Measurements from ENCODE around the gene PRSS33.

PRSS33 gene

DNA sequence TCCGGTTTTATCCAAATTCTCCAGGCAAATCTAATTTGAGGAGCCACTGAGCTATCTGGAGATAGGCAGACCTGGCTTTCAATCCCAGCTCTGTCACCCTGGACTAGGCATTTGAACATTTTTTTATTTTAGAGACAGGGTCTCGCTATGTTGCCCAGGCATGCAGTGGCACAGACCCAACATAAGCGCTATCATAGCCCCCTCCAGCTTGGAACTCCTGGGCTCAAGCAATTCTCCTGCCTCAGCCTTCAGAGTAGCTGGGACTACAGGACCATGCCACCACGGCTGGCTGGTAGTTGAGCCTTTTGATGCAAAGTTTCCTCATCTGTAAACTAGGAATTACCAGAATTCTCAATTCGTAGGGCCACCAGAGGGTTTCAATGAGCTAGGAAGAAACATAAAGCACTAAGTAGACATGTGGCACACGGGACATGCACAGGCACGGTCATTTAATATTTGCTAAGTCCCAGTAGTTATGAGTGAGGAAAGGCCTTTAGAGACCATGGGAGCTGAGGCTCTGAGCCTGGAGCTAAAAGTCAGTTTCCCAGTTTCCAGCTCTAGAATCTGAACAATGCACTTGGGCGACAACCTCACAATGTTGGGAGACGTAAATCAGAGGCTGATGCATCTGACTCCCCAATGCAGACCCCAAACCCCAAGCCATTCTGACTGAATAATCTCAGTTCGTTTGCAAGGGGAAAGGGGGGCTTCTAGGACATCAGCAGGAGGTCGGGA is 11.4 kb downstream of the PRSS33 start:
- DNase-seq: no peak

DNA sequence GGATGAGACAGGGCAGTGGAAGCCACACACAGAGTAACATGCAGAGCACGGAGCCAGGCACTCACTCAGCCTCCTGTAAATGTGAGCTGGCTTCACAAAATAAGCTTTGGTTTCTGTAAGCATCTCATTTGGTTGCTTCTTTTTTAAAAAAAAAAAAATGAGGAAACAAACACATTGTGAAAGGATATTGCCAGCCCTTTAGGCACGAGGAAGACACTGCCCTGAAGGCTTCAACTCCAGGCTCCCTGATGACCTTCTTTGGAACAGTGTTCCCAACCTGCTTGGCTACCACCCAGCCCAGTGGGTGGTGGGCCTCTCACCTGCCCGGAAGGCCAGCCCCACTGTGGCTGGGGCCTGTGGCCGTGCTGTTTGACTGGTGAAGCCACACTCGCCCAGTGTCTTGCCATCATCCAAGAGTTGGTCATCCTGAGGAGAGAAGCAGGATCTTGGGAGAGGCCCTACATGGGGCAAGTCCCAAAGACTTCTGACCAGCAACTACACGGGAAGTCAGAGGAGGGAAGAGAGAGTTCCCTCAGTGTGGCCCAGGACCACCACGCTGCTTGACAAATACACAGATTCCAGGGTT is 12.1 kb downstream of the PRSS33 start:
- DNase-seq: peak; percentile 31 to 50

DNA sequence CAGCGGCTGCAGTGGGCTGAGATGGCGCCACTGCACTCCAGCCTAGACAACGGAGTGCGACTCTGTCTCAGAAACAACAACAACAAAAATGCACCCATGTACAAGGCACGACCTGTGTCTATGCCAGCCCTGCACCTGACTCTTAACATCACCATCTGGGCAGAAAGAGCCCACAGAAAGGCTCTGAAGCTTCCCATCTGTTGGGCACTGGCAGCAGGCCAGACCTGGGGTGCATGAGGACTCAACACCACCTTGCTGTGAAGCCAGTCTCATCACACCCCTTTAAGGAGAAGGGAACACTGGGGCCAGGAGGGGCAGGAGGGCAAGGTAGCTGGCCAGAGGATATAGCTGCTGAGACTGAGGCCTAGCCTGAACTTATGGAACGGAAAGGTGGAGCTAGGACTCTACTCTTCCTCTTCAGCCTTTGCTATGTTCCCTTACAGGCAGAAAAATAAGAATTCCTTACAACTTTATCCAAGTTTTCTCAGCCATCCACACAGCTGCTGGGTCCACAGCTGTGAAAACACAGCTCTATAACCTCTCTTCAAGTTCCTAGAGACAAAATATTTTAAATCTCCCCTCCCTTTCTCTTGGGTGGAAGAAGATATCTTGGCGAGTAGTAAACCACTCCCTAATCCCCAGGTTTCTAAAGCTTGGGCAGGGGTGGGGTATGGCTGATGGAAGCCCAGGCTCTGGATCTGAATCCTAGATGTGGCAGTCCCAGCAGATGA is 13.0 kb downstream of the PRSS33 start:
- DNase-seq: no peak

DNA sequence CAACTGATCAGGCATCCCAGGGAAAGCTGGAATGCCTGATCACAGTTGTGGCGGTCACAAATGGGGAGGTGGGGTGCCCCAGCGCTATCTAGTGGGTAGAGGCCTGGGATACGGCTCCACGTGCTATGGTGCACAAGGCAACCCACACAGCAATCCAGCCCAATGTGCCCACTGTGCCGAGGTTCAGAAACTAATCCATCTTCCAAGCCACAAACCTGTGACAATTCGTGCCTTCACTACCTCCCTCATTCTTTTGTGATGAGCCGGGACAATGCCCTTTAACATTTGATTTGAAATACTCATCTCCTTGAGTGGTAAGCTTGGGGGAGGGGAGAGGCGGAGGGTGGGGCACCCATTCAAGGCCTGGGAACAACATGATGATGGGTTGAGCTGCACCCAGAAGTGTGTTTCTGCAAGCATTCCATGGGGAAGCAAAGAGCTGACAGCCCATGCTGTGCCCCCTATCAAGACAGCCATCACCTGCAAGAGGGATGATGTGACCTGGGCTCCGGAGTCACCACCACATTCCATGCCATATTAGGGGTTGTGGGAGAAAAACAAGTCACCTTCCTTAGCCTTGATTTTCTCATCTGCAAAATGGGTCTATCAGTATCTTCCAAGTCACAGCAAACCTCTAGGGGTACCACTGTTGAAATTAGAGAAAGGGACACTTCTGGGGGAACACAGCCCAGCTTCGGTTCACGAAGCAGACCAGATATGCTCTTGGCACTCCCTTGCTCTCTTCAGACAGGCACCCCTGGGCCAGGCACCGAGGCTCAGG is 14.0 kb downstream of the PRSS33 start:
- no peak for DNase-seq

DNA sequence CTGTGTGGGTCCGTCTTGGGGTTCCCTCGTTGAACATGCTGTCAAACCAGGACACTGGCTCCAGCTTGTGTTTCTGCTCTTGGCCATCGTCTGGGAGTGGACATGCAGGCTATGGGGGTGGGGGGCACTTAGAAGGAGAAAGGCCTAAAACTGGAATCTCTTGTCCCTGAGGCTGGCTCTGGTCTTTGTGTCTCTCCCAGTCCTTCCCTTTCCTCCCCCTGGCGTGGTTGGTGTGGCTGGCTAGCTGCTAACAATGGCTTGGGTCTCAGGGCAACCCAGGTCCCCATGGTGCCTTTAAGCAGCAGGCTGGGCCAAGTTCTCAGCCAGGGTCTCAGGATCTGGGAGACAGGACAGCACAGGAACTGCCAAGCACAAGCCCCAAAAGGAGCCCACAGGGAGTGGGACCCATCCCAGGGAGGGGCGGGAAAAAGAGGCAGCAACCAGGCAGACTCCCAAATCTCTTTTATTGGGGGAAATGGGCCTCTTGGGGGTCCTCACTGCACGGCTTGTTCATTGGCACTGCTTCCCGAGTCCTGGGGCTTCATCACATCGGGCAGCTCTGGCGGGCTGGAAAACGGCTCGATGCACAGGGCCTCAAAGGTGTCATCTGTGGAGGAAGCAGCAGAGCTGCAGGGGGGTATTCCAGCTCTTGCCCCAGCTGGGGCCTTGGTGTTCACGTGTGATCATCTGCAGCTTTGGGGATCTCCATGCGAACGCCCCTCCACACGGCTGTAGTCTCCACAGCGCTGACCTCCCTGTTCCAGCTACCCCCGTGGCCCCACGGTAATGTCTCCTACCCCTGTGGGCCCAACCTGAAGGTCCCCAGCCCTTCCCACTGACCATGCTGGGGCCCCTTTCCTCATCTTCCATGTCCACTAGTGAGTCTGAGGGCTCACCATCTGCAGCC is 15.6 kb downstream of the PRSS33 start:
- no peak for DNase-seq

DNA sequence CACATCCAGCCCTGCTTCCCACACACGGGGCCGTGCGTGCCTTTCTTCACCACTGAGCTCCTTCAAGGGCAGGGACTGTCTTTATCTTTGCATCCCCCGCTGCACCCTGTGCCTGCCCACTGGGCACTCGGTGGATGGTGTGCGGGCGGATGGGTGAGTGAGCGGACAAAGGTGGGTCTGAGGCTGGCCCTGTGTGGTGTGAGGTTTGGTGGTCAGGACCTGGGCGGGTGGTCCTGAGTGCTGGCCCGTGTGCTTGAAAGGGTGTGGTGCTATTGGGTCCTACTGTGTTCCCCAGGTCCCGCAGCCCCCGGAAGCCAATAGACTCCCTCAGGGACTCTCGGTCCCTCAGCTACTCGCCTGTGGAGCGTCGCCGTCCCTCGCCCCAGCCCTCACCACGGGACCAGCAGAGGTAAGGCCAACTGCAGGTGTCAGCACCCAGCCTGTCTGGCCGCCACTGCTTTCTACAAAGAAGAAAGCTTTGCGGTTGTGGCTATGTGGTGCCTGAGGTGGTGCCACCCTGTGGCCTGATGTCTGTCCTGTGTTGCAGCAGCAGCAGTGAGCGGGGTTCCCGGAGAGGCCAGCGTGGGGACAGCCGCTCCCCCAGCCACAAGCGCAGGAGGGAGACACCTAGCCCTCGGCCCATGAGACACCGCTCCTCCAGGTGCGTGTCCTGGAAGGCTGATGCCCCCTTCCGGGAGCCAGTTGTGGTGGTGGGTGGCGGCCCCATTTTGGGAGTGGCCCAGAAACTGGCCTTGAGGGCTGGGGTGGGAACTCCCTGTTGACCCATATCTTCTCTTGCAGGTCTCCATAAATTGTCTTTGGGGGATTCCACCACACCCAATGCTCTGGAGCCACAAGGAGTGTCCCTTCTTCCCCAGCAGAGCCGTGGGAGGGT is 17.1 kb downstream of the PRSS33 start:
- DNase-seq: peak in 1 of 2 donors; percentile 60

DNA sequence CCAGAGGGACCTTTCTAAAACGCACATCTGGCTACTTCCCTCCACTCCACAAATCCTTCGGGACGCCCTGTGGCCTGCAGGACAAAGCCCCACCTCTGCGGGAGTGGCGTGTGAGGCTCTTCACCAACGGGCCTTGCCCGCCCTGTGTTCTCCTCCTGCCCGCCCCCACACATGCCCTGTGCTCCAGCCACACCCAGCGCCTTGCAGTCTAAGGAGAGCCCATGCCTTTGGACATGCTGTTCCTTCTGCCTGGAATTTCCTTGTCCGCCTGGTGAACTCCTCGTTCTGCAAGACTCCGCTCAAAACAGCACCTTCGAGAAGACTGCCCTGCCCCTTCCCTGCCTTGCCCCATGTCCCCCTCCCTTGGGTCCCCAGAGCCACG is 17.7 kb downstream of the PRSS33 start:
- DNase-seq: peak in 1 of 2 donors; percentile 37

DNA sequence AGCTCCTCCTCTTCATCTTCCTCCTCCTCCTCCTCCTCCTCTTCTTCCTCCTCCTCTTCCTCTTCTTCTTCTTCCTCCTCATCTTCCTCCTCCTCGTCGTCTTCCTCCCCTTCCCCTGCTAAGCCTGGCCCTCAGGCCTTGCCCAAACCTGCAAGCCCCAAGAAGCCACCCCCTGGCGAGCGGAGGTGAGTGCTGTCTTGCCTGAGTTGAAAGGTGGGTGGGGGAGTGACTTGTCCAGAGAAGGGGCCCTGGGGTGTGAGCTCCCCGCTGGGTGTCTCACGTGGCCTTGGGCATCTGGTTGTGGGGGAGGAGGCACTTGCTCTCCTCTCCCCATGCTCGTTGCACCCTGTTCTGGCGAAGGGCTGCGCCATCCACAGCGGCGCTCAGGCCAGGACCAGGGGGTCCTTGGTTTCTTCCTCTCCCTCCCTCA is 18.2 kb downstream of the PRSS33 start:
- no peak for DNase-seq

DNA sequence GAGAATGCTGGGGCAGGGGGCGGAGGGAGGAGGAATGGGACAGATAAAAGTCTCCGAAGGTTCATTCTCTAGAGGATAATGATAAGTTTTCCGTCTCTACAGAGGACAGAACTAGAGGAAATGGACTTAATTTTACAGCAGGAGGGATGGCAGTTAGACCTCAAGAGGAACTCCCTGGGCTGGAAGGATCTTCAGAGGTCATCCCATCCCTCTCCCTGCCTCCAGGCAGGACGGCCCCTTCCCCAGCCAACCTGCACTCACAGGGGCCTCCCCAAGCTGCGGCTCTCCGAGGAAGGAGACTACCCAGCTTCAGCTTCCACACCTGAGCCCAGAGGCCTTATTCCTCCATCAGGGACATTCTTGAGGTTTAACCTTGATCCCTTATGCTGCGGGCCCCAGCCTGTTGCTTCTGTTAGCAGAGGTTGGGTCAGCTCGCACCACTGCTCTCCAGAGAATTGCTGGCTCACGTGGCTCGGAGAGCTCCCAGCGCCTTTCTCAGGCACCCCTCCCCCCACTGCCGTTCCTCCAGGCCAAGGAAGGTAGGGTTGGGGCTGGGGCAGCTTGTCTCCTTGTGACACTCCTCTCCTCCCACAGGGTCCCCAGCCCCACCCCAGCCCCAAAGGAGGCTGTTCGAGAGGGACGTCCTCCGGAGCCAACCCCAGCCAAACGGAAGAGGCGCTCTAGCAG is 18.8 kb downstream of the PRSS33 start:
- DNase-seq: no peak

DNA sequence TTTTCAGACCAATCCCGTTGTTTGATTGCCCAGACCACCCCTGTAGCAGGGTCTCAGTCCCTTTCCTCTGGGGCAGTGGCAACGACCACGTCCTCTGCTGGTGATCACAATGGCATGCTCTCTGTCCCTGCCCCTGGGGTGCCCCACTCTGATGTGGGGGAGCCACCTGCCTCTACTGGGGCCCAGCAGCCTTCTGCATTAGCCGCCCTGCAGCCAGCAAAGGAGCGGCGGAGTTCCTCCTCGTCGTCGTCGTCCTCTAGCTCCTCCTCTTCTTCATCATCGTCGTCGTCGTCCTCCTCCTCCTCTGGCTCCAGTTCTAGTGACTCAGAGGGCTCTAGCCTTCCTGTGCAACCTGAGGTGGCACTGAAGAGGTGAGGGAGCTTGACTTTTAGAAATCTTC is 19.5 kb downstream of the PRSS33 start:
- no peak for DNase-seq

DNA sequence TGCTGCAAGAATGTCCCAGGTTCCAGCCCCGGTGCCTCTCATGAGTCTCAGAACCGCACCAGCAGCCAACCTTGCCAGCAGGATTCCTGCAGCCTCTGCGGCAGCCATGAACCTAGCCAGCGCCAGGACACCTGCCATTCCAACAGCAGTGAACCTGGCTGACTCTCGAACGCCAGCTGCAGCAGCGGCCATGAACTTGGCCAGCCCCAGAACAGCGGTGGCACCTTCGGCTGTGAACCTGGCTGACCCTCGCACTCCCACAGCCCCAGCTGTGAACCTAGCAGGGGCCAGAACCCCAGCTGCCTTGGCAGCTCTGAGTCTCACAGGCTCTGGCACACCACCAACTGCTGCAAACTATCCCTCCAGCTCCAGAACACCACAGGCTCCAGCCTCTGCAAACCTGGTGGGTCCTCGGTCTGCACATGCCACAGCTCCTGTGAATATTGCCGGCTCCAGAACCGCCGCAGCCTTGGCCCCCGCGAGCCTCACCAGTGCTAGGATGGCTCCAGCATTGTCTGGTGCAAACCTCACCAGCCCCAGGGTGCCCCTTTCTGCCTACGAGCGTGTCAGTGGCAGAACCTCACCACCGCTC is 20.1 kb downstream of the PRSS33 start:
- no peak for DNase-seq

DNA sequence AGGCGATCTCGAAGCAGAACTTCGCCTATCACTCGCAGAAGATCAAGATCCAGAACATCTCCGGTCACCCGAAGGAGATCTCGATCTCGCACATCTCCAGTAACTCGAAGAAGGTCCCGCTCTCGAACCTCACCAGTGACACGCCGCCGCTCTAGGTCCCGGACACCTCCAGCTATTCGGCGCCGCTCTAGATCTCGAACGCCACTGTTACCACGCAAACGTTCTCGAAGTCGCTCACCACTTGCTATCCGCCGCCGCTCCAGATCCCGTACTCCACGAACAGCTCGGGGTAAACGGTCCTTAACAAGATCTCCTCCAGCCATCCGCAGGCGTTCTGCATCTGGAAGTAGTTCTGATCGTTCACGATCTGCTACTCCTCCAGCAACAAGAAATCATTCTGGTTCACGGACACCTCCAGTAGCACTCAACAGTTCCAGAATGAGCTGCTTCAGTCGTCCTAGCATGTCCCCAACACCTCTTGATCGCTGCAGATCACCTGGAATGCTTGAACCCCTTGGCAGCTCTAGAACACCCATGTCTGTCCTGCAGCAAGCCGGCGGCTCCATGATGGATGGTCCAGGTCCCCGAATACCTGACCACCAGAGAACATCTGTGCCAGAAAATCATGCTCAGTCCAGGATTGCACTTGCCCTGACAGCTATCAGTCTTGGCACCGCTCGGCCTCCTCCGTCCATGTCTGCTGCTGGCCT is 20.8 kb downstream of the PRSS33 start:
- DNase-seq: no peak

DNA sequence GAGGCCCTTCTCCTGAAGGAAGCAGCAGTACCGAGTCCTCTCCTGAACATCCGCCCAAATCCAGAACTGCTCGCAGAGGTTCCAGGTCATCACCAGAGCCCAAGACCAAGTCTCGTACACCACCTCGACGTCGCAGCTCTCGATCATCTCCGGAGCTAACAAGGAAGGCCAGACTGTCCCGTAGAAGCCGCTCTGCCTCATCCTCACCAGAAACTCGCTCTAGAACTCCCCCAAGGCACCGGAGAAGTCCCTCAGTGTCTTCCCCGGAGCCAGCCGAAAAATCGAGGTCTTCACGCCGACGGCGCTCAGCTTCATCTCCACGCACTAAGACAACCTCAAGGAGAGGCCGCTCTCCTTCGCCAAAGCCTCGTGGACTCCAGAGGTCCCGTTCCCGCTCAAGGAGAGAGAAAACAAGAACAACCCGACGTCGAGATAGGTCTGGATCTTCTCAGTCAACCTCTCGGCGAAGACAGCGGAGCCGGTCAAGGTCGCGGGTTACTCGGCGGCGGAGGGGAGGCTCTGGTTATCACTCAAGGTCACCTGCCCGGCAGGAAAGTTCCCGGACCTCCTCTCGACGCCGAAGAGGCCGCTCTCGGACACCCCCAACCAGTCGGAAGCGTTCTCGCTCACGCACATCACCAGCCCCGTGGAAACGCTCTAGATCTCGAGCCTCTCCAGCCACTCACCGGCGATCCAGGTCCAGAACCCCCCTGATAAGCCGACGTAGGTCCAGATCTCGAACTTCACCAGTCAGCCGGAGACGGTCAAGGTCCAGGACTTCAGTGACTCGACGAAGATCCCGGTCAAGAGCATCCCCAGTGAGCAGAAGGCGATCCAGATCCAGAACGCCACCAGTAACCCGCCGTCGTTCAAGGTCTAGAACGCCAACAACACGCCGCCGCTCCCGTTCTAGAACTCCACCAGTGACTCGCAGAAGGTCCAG is 21.6 kb downstream of the PRSS33 start:
- DNase-seq: no peak

DNA sequence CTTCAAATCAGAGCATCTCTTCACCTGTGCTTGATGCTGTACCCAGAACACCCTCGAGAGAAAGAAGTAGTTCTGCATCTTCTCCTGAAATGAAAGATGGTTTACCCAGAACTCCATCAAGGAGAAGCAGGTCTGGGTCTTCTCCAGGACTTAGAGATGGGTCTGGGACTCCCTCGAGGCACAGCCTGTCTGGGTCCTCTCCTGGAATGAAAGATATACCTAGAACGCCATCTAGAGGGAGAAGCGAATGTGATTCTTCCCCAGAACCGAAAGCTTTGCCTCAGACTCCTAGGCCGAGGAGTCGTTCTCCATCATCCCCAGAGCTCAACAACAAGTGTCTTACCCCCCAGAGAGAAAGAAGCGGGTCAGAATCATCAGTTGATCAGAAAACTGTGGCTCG is 22.6 kb downstream of the PRSS33 start:
- DNase-seq: no peak

DNA sequence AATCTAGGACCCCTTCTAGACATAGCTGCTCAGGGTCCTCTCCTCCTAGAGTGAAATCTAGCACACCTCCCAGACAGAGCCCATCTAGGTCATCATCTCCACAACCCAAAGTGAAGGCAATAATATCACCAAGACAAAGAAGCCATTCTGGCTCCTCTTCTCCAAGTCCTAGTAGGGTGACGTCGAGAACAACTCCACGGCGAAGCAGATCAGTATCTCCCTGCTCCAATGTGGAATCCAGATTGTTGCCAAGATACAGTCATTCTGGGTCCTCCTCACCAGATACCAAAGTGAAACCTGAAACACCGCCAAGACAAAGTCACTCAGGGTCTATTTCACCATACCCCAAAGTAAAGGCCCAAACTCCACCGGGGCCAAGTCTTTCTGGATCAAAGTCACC is 24.2 kb downstream of the PRSS33 start:
- no peak for DNase-seq

DNA sequence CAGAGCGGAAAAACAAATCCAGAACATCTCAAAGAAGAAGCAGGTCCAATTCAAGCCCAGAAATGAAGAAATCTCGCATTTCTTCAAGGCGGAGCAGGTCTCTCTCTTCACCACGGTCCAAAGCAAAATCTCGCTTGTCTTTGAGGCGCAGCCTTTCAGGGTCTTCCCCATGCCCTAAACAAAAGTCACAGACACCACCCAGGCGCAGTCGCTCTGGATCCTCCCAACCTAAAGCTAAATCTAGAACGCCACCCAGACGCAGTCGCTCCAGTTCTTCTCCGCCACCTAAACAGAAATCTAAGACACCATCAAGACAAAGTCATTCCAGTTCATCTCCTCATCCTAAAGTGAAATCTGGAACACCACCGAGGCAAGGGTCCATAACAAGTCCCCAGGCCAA is 24.6 kb downstream of the PRSS33 start:
- DNase-seq: no peak

DNA sequence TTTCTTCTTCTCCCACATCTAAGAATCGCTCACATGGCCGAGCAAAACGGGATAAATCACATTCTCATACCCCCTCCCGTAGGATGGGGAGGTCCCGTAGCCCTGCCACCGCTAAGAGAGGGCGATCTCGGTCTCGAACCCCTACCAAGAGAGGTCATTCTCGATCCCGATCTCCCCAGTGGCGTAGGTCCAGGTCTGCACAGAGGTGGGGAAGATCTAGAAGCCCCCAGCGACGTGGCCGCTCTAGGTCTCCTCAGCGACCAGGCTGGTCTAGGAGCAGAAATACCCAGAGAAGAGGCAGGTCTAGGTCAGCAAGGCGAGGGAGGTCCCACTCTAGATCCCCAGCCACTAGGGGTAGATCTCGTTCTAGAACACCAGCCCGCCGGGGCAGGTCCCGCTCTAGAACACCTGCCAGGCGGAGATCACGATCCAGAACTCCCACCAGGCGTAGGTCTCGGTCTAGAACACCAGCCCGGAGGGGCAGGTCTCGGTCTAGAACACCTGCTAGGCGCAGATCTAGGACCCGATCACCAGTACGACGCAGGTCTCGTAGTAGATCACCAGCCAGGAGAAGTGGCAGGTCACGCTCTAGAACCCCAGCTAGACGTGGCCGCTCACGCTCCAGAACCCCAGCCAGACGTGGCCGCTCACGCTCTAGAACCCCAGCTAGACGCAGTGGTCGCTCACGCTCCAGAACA is 25.3 kb downstream of the PRSS33 start:
- DNase-seq: no peak

DNA sequence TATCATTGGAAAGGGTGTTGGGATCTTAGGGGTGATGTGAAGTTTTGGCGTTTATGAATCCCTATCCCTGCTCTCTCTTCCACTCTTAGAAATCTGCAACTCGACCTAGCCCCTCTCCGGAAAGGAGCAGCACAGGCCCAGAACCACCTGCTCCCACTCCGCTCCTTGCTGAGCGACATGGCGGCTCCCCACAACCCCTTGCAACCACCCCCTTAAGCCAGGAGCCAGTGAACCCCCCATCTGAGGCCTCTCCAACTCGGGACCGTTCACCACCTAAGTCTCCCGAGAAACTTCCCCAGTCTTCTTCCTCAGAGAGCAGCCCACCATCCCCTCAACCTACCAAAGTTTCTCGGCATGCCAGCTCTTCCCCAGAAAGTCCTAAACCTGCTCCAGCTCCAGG is 25.9 kb downstream of the PRSS33 start:
- DNase-seq: no peak

Measured in inflammatory macrophage treated with lipopolysaccharide for 1 hour (primary cell).